Activated naive CD8-positive, alpha-beta T cell treated with anti-CD3 and anti-CD28 coated beads, Interleukin-2, amount 50 U/mL, for 24 hours (primary cell): ENCODE data around the gene ZNF646.

Source experiments
- ATAC-seq: fragments of 150-1000 bp; cut with Tn5 transposase; one replicate; pipeline ENCODE4 v1.10.0; 2021
- DNase-seq: peaks from one replicate; pipeline ENCODE4 v3.0.0; 2021
- H3K27ac Mint-ChIP-seq: one replicate; pipeline ENCODE4 v1.8.0; 2021; ENCODE audit warnings: mild to moderate bottlenecking, mixed read lengths
- H3K27me3 Mint-ChIP-seq: one replicate; pipeline ENCODE4 v1.8.0; 2021; ENCODE audit warnings: mixed read lengths
- H3K36me3 Mint-ChIP-seq: one replicate; pipeline ENCODE4 v1.8.0; 2021; ENCODE audit warnings: low read depth, mixed read lengths
- H3K4me1 Mint-ChIP-seq: one replicate; pipeline ENCODE4 v1.8.0; 2021; ENCODE audit warnings: mixed read lengths
- H3K4me3 Mint-ChIP-seq: one replicate; pipeline ENCODE4 v1.8.0; 2021; ENCODE audit warnings: mild to moderate bottlenecking, moderate library complexity, mixed read lengths
- H3K9me3 Mint-ChIP-seq: one replicate; pipeline ENCODE4 v1.8.0; 2021; ENCODE audit warnings: mixed read lengths

Gene ZNF646, protein sequence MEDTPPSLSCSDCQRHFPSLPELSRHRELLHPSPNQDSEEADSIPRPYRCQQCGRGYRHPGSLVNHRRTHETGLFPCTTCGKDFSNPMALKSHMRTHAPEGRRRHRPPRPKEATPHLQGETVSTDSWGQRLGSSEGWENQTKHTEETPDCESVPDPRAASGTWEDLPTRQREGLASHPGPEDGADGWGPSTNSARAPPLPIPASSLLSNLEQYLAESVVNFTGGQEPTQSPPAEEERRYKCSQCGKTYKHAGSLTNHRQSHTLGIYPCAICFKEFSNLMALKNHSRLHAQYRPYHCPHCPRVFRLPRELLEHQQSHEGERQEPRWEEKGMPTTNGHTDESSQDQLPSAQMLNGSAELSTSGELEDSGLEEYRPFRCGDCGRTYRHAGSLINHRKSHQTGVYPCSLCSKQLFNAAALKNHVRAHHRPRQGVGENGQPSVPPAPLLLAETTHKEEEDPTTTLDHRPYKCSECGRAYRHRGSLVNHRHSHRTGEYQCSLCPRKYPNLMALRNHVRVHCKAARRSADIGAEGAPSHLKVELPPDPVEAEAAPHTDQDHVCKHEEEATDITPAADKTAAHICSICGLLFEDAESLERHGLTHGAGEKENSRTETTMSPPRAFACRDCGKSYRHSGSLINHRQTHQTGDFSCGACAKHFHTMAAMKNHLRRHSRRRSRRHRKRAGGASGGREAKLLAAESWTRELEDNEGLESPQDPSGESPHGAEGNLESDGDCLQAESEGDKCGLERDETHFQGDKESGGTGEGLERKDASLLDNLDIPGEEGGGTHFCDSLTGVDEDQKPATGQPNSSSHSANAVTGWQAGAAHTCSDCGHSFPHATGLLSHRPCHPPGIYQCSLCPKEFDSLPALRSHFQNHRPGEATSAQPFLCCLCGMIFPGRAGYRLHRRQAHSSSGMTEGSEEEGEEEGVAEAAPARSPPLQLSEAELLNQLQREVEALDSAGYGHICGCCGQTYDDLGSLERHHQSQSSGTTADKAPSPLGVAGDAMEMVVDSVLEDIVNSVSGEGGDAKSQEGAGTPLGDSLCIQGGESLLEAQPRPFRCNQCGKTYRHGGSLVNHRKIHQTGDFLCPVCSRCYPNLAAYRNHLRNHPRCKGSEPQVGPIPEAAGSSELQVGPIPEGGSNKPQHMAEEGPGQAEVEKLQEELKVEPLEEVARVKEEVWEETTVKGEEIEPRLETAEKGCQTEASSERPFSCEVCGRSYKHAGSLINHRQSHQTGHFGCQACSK (N-terminal part only)

DNA sequence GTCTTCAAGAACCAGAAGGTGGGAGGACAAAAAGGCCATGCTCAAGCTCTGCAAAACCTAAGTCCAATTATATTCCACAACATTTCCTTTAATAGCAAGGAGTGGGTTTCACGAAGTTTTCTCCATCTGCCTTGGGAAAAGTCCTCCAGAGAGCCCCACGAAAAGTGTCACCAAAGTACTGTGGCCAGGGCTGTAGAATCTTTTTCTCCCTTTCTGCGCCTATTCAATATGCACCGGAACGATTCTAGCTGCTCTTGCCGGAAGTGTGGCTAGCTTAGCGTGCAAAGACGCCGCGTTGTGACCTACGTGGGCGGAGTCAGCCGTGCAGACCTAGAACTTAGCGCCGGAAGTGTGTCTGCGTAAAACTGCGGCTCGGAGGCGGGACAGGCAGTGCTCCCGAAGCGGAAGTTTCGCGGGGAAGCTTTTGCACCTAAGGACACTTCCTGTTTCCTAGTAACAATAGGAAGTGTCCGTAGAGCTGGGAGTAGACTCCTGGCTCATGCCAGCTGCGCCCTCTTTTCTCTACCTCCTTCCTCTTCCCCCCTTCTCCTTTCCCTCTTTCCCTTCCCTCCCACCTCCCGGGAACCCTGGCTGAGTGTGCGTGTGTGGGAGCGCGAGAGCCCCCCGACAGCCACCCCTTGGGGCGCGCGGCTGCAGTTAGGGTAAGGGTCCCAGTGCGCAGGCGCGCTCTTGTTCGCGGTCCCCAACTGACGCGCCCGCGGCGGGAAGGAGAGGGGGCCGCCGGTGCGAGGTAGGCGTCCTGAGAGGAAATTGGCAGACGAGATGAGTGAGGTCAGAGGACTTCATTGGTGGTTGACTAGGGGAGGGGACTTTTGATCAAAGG is at the start of gene ZNF646, which contains the start of gene ZNF668:
Gene ZNF646, plus strand, starts transcription at position 453 of the 844 bp plus-strand sequence. CDS start 1,903 bp downstream, outside the sequence.
Gene ZNF668, minus strand, starts transcription at position 271 of the 844 bp plus-strand sequence. CDS start 9,781 bp downstream, outside the sequence.
- Mint-ChIP-seq H3K27me3 (no peaks in the 10 kb centered on the region), H3K27ac (peak within 1 kb of the TSS; percentile 99), H3K4me1 (peaks cover 41% of the 10 kb centered on the region), H3K9me3 (no peaks in the 10 kb centered on the region), H3K4me3 (peak within 1 kb of the TSS; percentile 100), H3K36me3 (peaks cover 28% of the 10 kb centered on the region)
- DNase-seq (peak; percentile 96), ATAC-seq (peak; percentile 84)

DNA sequence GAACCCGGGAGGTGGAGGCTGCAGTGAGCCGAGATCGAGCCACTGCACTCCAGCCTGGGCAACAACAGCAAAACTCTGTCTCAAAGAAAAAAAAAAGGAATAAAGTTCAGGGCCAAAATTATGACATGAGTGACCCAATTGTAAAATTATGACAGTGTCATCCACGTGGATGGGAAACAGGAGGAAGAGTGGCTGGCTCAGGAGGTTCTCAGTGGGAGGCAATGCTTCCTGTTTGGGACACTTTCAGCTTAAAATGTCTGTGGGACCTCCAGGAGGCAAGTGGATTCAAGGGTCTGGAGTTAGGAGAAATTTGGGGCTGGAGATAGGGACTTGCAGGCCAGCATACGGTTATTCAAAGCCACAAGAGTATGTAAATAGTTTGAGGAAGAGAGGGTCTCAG is 48.9 kb upstream of the ZNF646 start:
- H3K4me3 Mint-ChIP-seq: no peak overlapping the region
- DNase-seq: no peak
- no peaks in the 10 kb centered on the region for H3K36me3 Mint-ChIP-seq
- no peak overlapping the region for H3K27ac Mint-ChIP-seq
- H3K27me3 Mint-ChIP-seq: no peaks in the 10 kb centered on the region
- peaks cover 3% of the 10 kb centered on the region for H3K4me1 Mint-ChIP-seq
- H3K9me3 Mint-ChIP-seq: no peaks in the 10 kb centered on the region
- ATAC-seq: no peak

DNA sequence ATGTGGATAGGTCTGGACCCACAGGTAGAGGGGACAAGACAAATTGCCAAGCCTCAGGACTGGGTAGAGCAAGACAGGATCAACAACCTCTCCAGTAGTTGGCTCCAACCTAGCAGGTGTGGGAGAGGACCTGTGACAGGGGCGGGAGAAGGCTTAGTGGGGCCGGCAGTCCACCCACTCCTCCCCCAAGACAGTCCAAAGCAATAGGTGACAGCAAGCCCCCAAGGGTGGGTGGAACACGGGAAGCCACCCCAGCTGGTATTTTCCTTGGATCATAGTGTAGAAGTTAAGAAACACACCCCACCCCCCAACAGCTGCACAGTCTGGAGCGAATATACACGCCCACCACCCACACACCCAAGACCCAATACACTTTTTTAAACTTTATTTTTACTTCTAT is 45.0 kb upstream of the ZNF646 start:
- Mint-ChIP-seq H3K36me3 (peaks cover 1% of the 10 kb centered on the region), H3K9me3 (no peaks in the 10 kb centered on the region), H3K4me1 (peaks cover 13% of the 10 kb centered on the region), H3K4me3 (no peak overlapping the region), H3K27ac (no peak overlapping the region), H3K27me3 (no peaks in the 10 kb centered on the region)
- no peak for ATAC-seq
- no peak for DNase-seq

DNA sequence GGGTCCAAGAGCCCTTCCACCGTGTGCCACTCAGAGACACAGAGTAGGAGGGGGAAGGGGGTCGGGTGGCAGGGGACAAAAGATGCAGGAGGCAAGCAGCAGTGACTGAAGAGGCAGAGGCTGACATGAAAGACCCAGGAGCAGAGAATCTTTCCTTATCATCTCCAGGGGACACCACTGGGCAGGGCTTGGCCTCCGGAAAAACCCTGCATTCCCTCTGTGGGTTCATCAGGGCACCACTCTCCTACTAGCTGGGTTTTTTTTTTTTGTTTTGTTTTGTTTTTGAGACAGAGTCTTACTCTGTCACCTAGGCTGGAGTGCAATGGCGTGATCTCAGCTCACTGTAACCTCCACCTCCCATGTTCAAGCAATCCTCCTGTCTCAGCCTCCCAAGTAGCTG is 42.9 kb upstream of the ZNF646 start:
- Mint-ChIP-seq H3K9me3 (no peaks in the 10 kb centered on the region), H3K27me3 (no peaks in the 10 kb centered on the region), H3K27ac (no peak overlapping the region), H3K36me3 (peaks cover 3% of the 10 kb centered on the region), H3K4me1 (peaks cover 19% of the 10 kb centered on the region), H3K4me3 (no peak overlapping the region)
- no peak for DNase-seq
- no peak for ATAC-seq

DNA sequence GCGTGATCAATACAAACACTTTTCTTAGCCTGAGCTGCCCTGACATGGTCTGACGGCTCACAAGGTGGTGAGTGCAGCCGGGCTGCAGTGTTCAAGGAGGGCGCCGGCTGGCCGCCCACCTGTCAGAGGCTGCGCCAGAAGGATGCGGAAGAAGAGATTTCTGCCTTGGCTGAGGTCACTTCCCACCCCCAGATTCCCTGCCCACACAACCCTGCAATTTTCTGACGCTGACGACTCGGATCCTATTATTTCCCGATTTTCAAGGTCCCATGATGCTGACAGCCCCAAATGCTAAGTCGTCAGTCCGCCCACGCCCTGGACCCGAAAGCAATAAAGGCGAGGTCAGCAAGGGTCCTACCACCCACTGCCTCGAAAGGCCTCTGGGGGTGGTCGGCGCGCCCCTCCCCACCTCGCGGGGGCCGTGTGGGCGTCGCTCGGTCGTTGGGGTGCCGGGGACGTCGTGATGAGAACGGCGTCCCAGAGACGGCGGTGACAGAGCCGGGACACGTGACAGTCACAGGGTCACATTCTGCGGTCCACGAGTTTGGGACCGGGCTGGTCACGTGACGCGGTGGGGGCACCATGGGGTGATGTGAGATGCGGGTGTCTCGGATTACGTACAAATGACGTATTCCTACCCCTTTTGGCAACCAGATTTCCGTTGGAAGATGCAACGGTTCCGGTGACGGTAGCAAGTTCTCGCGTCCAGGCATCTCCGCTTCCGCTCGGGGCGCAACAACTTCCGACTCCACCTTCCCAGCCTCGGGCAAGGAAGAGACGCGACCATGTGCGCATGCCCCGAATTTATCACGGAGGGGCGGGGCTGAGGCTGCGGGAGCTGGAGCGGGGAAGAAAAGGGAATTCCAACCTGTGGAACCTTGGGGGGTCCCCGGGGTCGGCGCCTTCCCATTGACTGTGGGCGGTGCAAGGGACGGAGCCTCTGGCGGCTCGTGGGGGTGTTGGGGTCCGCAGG is 41.2 kb upstream of the ZNF646 start, which contains the start of gene STX4:
Gene STX4, plus strand, starts transcription at position 823 of the 973 bp plus-strand sequence. CDS start 248 bp downstream, outside the sequence.
- H3K9me3 Mint-ChIP-seq: no peaks in the 10 kb centered on the region
- H3K27ac Mint-ChIP-seq: peak within 1 kb of the TSS; percentile 92

DNA sequence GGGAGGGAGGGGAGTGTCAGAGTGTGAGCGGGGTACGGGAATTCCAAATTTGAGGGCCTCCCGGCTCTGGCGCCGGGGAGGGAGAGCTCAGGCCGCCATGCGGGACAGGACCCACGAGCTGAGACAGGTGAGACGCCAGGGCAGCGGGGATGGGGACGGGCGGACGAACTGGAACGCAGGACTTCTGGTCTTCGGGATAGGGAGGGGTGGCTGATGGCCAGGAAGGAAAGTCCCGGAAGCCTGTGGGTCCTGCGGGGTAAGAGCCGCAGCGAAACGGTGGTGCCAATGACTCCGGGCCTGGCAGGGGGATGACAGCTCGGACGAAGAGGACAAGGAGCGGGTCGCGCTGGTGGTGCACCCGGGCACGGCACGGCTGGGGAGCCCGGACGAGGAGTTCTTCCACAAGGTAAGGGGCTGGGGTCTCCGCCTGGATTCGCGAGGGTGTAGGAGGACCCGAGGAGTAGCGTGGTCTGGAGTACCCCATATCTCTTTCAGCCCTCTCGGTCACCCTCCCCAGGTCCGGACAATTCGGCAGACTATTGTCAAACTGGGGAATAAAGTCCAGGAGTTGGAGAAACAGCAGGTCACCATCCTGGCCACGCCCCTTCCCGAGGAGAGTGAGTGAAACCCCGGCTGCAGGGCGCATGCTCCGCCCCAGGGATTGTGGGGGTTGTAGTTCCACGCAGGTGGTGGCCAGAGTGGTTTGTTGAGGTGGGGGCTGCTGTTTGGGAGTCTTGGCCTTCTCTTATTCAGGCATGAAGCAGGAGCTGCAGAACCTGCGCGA is 40.3 kb upstream of the ZNF646 start:
- no peaks in the 10 kb centered on the region for H3K9me3 Mint-ChIP-seq
- DNase-seq (peak; percentile 92), ATAC-seq (peak; percentile 41)
- peak overlapping the region; percentile 92 for H3K27ac Mint-ChIP-seq
- no peaks in the 10 kb centered on the region for H3K27me3 Mint-ChIP-seq
- H3K36me3 Mint-ChIP-seq: peaks cover 3% of the 10 kb centered on the region
- peaks cover 19% of the 10 kb centered on the region for H3K4me1 Mint-ChIP-seq
- peak overlapping the region; percentile 90 for H3K4me3 Mint-ChIP-seq

More for the DNA sequence above, 41.2 kb upstream of the ZNF646 start, which contains the start of gene STX4:
- Mint-ChIP-seq H3K4me1 (peaks cover 19% of the 10 kb centered on the region), H3K36me3 (peaks cover 3% of the 10 kb centered on the region), H3K4me3 (peak within 1 kb of the TSS; percentile 90), H3K27me3 (no peaks in the 10 kb centered on the region)
- peak; percentile 83 for ATAC-seq
- DNase-seq: peak; percentile 99

DNA sequence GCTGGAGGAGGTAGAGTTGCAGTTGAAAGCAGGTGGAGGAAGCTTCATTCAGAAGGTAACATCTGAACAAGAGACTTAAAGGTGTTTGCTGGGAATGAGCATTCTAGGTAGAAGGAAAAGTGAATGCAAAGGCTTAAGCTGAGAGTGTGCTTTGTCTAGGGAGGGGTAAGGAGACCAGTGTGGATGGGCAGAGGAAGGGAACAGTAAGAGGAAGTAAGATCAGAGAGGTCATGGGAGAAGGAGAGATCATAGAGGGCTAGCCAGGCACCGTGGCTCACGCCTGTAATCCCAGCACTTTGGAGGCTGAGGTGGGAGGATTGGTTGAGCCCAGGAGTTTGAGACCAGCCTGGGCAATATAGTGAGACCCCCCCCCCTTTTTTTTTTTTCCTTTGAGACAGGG is 37.5 kb upstream of the ZNF646 start:
- H3K27ac Mint-ChIP-seq: no peak overlapping the region
- H3K9me3 Mint-ChIP-seq: no peaks in the 10 kb centered on the region
- DNase-seq: no peak
- H3K27me3 Mint-ChIP-seq: no peaks in the 10 kb centered on the region
- H3K4me1 Mint-ChIP-seq: peaks cover 19% of the 10 kb centered on the region
- no peak for ATAC-seq
- no peak overlapping the region for H3K4me3 Mint-ChIP-seq
- H3K36me3 Mint-ChIP-seq: peaks cover 6% of the 10 kb centered on the region

DNA sequence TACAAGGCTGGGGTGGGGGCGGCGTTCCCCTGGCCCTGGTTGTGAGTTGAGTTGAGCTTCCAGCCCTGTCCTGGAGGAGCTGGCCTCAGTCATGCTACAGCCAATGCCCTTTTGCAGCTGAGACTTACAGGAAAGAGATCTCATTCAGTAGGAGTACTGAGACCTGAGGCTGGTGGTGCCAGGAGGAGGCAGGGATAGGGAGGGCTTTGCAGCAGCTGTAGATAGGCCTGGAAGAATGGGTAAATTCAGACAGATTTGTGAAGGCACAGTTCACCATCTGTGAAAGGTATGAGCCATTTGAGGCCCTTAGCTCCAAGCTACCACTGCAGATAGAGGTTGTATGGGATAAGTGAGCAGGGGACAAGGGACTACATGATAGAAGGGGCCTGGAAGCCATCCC is 35.2 kb upstream of the ZNF646 start:
- H3K9me3 Mint-ChIP-seq: no peaks in the 10 kb centered on the region
- H3K4me3 Mint-ChIP-seq: no peak overlapping the region
- peaks cover 8% of the 10 kb centered on the region for H3K4me1 Mint-ChIP-seq
- ATAC-seq (no peak), DNase-seq (no peak)
- no peak overlapping the region for H3K27ac Mint-ChIP-seq
- H3K27me3 Mint-ChIP-seq: no peaks in the 10 kb centered on the region
- peaks cover 6% of the 10 kb centered on the region for H3K36me3 Mint-ChIP-seq

DNA sequence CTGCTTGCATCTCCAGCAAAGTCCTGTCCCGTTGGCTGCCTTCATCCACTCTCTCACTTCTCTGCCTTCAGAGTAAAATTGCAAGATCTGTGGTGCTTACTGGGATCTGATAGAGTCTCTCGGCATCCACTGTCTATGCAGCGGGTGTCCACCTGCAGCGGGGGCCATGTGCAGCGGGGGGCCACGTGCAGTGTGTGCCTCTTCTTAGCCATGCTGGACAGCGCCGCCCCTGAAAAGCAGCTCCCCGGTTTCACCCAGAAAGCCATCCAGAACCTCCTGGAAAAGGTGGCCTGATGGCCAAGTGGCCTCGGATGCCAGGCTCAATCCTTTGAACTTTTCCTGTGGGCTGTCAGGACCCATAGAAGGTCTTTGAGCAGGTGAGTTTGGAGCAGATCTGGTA is 31.4 kb upstream of the ZNF646 start:
- Mint-ChIP-seq H3K4me3 (no peak overlapping the region), H3K27ac (no peak overlapping the region), H3K36me3 (peaks cover 3% of the 10 kb centered on the region), H3K4me1 (no peaks in the 10 kb centered on the region), H3K9me3 (no peaks in the 10 kb centered on the region), H3K27me3 (no peaks in the 10 kb centered on the region)
- ATAC-seq: no peak
- DNase-seq: no peak

DNA sequence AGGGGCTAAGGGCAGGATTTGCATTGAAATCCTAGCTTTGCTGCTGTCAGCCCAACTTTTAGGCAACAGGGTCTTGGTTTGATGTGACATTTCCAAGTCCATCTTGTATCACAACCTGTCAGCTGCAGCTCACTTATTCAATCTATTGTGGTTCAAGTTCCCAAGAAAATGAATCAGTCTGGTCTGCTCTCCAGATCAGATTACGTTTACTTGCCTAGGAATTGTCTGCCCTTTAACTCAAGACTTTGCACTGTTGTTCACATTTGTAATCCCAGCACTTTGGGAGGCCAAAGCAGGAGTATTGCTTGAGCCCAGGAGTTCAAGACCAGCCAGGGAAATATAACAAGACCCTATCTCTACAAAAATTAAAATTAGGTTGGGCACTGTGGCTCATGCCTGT is 30.9 kb upstream of the ZNF646 start:
- Mint-ChIP-seq H3K27ac (no peak overlapping the region), H3K4me3 (no peak overlapping the region), H3K4me1 (no peaks in the 10 kb centered on the region), H3K27me3 (no peaks in the 10 kb centered on the region), H3K9me3 (no peaks in the 10 kb centered on the region), H3K36me3 (peaks cover 3% of the 10 kb centered on the region)
- ATAC-seq (no peak), DNase-seq (no peak)

DNA sequence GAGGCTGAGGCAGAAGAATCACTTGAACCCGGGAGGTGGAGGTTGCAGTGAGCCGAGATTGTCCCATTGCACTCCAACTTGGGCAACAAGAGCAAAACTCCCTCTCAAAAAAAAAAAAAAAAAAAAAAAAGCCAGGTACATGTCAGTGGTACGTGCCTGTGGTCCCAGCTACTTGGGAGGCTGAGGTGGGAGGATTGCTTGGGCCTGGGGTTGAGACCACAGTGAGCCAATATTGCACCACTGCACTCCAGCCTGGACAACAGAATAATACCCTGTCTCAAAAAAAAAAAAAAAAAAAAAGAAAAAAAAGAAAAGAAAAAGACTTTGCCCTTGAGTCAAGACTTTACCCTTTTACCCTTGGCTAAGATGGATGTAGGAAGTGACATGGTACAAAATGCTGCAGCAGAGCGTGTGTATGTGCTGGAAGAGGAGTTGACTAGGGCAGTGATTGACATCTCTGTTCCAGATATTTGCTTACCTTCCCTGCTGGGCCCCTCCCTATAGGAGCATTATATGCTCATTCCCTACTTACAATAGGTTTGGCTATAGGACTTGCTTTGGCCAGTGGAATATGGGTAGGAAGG is 30.2 kb upstream of the ZNF646 start:
- Mint-ChIP-seq H3K4me1 (no peaks in the 10 kb centered on the region), H3K4me3 (no peak overlapping the region), H3K27ac (no peak overlapping the region), H3K9me3 (no peaks in the 10 kb centered on the region), H3K27me3 (no peaks in the 10 kb centered on the region), H3K36me3 (peaks cover 3% of the 10 kb centered on the region)
- no peak for DNase-seq
- no peak for ATAC-seq
